HT-29 (cell line): ENCODE results near the gene FBXO4. TPM values are rescaled to one million over a fixed set of nuclear protein-coding genes. Genes with fewer than 3 reads are reported as not detected.

Experiments
- DNase-seq: peaks from one replicate; pipeline ENCODE4 v3.0.0-alpha.2; 2015; ENCODE audit warnings: low spot score
- total RNA-seq: library from RNA; depleted of rRNA; stranded (reverse); fragments of >200 nt; shearing (Covaris generic); gene quantifications from 2 replicates; pipeline ENCODE4 v1.2.3, GENCODE V29; 2014; rRNA removed

FBXO4 gene
- total RNA-seq = 6.2 and 7.5 TPM in 2 replicates

- DNase-seq = peak; percentile 84
Observed at GRCh38 chr5:41924872-41925554, at the start of gene FBXO4. Gene FBXO4, plus strand, starts transcription at chr5:41925281. Its CDS starts 29 bp downstream, at chr5:41925310.

- no peak for DNase-seq
Observed at GRCh38 chr5:41876678-41877077, 48.4 kb upstream of the FBXO4 start.

GRCh38 chr5:41877408-41877807 is 47.7 kb upstream of the FBXO4 start:
- no peak for DNase-seq

GRCh38 chr5:41878173-41878572 is 46.9 kb upstream of the FBXO4 start:
- DNase-seq = no peak

GRCh38 chr5:41878643-41879478 is 46.2 kb upstream of the FBXO4 start:
- no peak for DNase-seq

- DNase-seq = no peak
Observed at GRCh38 chr5:41882765-41883164, 42.3 kb upstream of the FBXO4 start.

GRCh38 chr5:41883243-41883642 is 41.8 kb upstream of the FBXO4 start:
- no peak for DNase-seq

- no peak for DNase-seq
Observed at GRCh38 chr5:41883936-41884335, 41.1 kb upstream of the FBXO4 start.

GRCh38 chr5:41885286-41885685 is 39.8 kb upstream of the FBXO4 start:
- no peak for DNase-seq

GRCh38 chr5:41891066-41891707 is 33.9 kb upstream of the FBXO4 start:
- no peak for DNase-seq

GRCh38 chr5:41892031-41892430 is 33.0 kb upstream of the FBXO4 start:
- DNase-seq = no peak

GRCh38 chr5:41893074-41893851 is 31.8 kb upstream of the FBXO4 start:
- DNase-seq = no peak

GRCh38 chr5:41896230-41896629 is 28.9 kb upstream of the FBXO4 start:
- DNase-seq = no peak

GRCh38 chr5:41903382-41903891 is 21.6 kb upstream of the FBXO4 start:
- no peak for DNase-seq

- DNase-seq = peak; percentile 99
Observed at GRCh38 chr5:41903892-41904799, 20.9 kb upstream of the FBXO4 start, which contains the start of gene RIMOC1. Gene RIMOC1, plus strand, starts transcription at chr5:41904344. Its CDS starts 24 bp downstream, at chr5:41904368.

GRCh38 chr5:41906151-41906550 is 18.9 kb upstream of the FBXO4 start:
- no peak for DNase-seq

- DNase-seq = no peak
Observed at GRCh38 chr5:41908374-41909079, 16.6 kb upstream of the FBXO4 start.

GRCh38 chr5:41918105-41918504 is 7.0 kb upstream of the FBXO4 start:
- DNase-seq = no peak

GRCh38 chr5:41921166-41921565 is 3.9 kb upstream of the FBXO4 start:
- DNase-seq = no peak

- DNase-seq = no peak
Observed at GRCh38 chr5:41921874-41922273, 3.2 kb upstream of the FBXO4 start.
